BLaER1 treated with 17β-estradiol and CSF1 and Interleukin-3, amounts not matched to agents 10 nM and 100 nM (cell line): ENCODE measurements around the gene ETV6.

Experiments used
- H3K27ac ChIP-seq, 11 experiments: shearing (Covaris generic); formaldehyde crosslinking; 2 replicates each; pipeline ENCODE4 v1.8.1; 2022
- H3K27me3 ChIP-seq, 11 experiments: shearing (Covaris generic); formaldehyde crosslinking; 2 replicates each; pipeline ENCODE4 v1.8.1; 2022
- H3K36me3 ChIP-seq, 11 experiments: shearing (Covaris generic); formaldehyde crosslinking; 2 replicates each; pipeline ENCODE4 v1.8.1; 2022
- H3K4me1 ChIP-seq, 10 experiments: shearing (Covaris generic); formaldehyde crosslinking; 2 replicates each; pipeline ENCODE4 v1.8.1; 2022
- H3K4me2 ChIP-seq, 11 experiments: shearing (Covaris generic); formaldehyde crosslinking; 2 replicates each; pipeline ENCODE4 v1.8.1; 2022
- H3K4me3 ChIP-seq, 10 experiments: shearing (Covaris generic); formaldehyde crosslinking; 2 replicates each; pipeline ENCODE4 v1.8.1; 2022
- H3K9ac ChIP-seq, 11 experiments: shearing (Covaris generic); formaldehyde crosslinking; 2 replicates each; pipeline ENCODE4 v1.8.1; 2022
- H3K9me3 ChIP-seq, 11 experiments: shearing (Covaris generic); formaldehyde crosslinking; replicated peaks in 1 of 11; 2 replicates each; pipeline ENCODE4 v1.8.1; 2022
- H4K20me1 ChIP-seq, 11 experiments: shearing (Covaris generic); formaldehyde crosslinking; 2 replicates each; pipeline ENCODE4 v1.8.1; 2022
- Cebpa-rat ChIP-seq, 11 experiments: shearing (Covaris generic); IDR thresholded peaks; 2 replicates each; pipeline ENCODE4 v1.8.1; 2022

The ETV6 gene

GRCh38 chr12:11704089-11704488 lies 54.6 kb downstream of the ETV6 start:
- Histone ChIP-seq H3K27me3 (no peaks in the 10 kb centered on the region), H3K9ac (no peak overlapping the region), H3K4me3 (no peak overlapping the region), H3K4me1 (peaks cover 0 to 67% (median 15%) of the 10 kb centered on the region in 10 experiments; a peak in 13 of 20 replicates), H3K4me2 (peak overlapping the region in 5 of 11 experiments; percentile 12 to 60 (median 26); a peak in 8 of 22 replicates), H3K36me3 (peaks cover 4 to 96% (median 59%) of the 10 kb centered on the region in 11 experiments; a peak in 20 of 22 replicates), H4K20me1 (peaks cover 51 to 100% (median 95%) of the 10 kb centered on the region in 11 experiments), H3K27ac (no peak overlapping the region), H3K9me3 (0 out of 22 replicates have a peak, but pooled peaks cover 0 to 6% (median 0%) of the 10 kb centered on the region in 11 experiments)
- TF ChIP-seq Cebpa-rat (IDR thresholded peaks at IDR 0.05) = no peak

DNA sequence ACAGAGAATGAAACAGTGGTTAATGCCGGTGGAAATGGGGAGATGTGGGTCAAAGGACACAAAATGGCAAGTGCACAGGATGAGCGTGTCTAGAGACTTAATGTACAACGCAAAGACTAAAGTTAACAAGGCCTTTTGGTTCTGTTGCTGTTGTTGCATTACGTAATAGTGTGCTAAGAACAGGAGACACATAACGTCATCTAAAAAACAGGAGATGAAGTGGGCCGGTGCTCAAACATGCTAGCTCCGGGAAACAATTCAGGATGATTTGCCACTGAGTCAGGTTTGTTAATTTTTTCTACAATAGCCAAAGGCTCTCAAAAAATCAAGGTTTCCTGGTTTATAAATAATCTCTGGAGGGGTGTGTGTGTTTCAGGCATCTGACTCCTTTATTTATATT lies 55.5 kb downstream of the ETV6 start:
- no peak overlapping the region; a peak in 1 of 22 replicates for H3K27ac ChIP-seq
- no peak overlapping the region for H3K9ac ChIP-seq
- H3K36me3 ChIP-seq = peaks cover 10 to 96% (median 64%) of the 10 kb centered on the region in 11 experiments; a peak in 20 of 22 replicates
- peaks cover 0 to 70% (median 20%) of the 10 kb centered on the region in 10 experiments; a peak in 13 of 20 replicates for H3K4me1 ChIP-seq
- peak in 3 of 11 experiments; percentile 33 to 79 (median 43); a peak in 4 of 22 replicates for TF ChIP-seq Cebpa-rat (IDR thresholded peaks at IDR 0.05)
- peak overlapping the region in 4 of 11 experiments; percentile 12 to 60 (median 30); a peak in 6 of 22 replicates for H3K4me2 ChIP-seq
- no peaks in the 10 kb centered on the region for H3K27me3 ChIP-seq
- 0 out of 22 replicates have a peak, but pooled peaks cover 0 to 6% (median 0%) of the 10 kb centered on the region in 11 experiments for H3K9me3 ChIP-seq
- no peak overlapping the region for H3K4me3 ChIP-seq
- peaks cover 48 to 100% (median 96%) of the 10 kb centered on the region in 11 experiments for H4K20me1 ChIP-seq

DNA sequence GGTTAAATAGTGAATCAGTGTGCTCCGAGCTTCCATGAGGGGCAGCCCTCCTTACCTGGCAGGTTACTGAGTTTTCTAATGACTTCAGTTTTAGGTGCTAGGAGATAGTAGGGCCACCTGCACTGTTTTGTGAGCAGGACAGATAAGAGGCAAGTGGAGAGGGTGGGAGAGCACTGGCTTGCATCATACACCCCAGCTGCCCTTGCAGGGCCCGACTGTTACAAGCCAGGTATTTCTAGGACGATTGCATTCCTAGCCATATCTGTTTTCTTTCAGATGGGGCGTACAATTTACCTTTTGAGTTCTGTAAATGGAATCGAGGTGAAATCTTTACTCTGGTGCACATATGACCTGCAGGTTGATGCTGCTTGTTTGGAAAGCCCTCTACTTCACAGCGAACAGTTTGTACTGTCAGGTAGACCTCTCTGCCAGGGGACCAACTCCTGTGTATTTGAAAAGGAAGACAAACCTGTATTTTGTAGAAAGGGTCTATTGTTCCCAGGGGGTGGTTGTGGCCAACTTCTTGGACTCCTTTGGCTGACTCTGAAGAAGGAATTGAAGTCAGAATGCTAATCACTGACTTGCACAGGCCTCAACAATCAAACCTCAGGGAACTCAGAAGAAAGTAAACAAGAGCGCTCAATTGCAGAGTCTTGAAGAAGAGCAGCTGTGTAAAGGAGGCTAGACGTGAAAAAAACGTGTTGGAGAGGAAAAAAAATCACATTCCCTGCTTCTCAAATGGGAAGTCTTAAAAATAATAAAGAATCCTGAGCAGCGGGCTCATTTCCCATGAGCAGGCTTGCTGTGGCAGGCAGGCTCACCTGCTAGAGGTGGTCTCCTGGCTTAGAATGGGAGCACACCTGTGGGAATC lies 57.3 kb downstream of the ETV6 start:
- Histone ChIP-seq H4K20me1 (peaks cover 49 to 100% (median 95%) of the 10 kb centered on the region in 11 experiments), H3K27ac (no peak overlapping the region), H3K9ac (no peak overlapping the region), H3K36me3 (peaks cover 15 to 98% (median 65%) of the 10 kb centered on the region in 11 experiments; a peak in 21 of 22 replicates), H3K4me2 (no peak overlapping the region), H3K27me3 (no peaks in the 10 kb centered on the region), H3K4me1 (peaks cover 0 to 87% (median 38%) of the 10 kb centered on the region in 10 experiments; a peak in 16 of 20 replicates), H3K4me3 (no peak overlapping the region), H3K9me3 (0 out of 22 replicates have a peak, but pooled peaks cover 0 to 4% (median 0%) of the 10 kb centered on the region in 11 experiments)
- no peak for TF ChIP-seq Cebpa-rat (IDR thresholded peaks at IDR 0.05)

- H4K20me1 ChIP-seq = peaks cover 46 to 100% (median 98%) of the 10 kb centered on the region in 11 experiments
These were observed 58.1 kb downstream of the ETV6 start for GRCh38 chr12:11707535-11707934.

DNA sequence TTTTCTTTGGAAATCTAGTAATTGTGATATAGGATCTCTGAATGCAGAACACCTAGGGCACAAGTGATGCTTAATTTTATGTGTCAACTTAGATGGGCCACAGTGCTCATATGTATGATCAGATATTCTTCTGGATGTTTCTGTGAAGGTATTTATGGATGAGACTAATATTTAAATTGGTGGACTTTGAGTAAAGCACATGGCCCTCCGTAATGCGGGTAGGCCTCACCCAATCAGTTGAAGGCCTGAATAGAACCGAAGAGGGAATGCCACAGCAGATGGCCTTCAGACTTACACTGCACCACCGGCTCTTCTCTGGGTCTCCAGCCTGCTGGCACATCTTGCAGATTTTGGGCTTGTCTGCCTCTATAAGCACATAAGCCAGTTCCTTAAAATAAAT lies 60.0 kb downstream of the ETV6 start:
- Histone ChIP-seq H3K4me1 (peaks cover 12 to 99% (median 50%) of the 10 kb centered on the region in 10 experiments; a peak in 18 of 20 replicates), H4K20me1 (peaks cover 41 to 100% (median 96%) of the 10 kb centered on the region in 11 experiments), H3K9ac (peak overlapping the region in 1 of 11 experiments; percentile 13; a peak in 1 of 22 replicates), H3K4me2 (peak overlapping the region in 5 of 11 experiments; percentile 23 to 69 (median 59); a peak in 8 of 22 replicates), H3K4me3 (no peak overlapping the region), H3K36me3 (peaks cover 19 to 100% (median 79%) of the 10 kb centered on the region in 11 experiments), H3K9me3 (no peaks in the 10 kb centered on the region), H3K27me3 (no peaks in the 10 kb centered on the region), H3K27ac (no peak overlapping the region)
- TF ChIP-seq Cebpa-rat (IDR thresholded peaks at IDR 0.05) = no peak

More at GRCh38 chr12:11707535-11707934, 58.1 kb downstream of the ETV6 start:
- Histone ChIP-seq H3K4me3 (no peak overlapping the region), H3K4me2 (no peak overlapping the region), H3K27me3 (no peaks in the 10 kb centered on the region), H3K9me3 (0 out of 22 replicates have a peak, but pooled peaks cover 0 to 3% (median 0%) of the 10 kb centered on the region in 11 experiments), H3K4me1 (peaks cover 0 to 95% (median 45%) of the 10 kb centered on the region in 10 experiments; a peak in 16 of 20 replicates), H3K36me3 (peaks cover 12 to 100% (median 68%) of the 10 kb centered on the region in 11 experiments; a peak in 21 of 22 replicates), H3K9ac (no peak overlapping the region), H3K27ac (no peak overlapping the region)
- TF ChIP-seq Cebpa-rat (IDR thresholded peaks at IDR 0.05) = no peak

DNA sequence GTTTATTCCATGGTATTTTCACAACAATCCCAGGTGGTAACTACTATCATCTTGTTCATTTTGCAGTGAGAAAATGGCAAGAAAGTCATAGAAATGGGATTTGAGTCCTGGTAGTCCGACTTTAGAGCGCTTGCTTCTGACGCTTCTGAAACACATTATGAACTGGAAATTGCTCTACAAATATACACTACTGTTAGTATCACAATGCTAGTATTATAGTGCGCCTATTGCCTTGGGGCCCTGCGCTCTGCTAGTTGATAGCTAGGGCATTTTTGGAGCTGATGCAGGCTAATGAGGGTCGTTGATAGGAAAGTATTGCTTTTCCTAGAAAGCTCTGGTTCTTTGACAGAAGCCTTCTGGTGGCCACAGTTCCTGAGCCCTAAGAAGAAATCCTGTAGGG lies 61.0 kb downstream of the ETV6 start:
- peaks cover 41 to 100% (median 91%) of the 10 kb centered on the region in 11 experiments for H4K20me1 ChIP-seq

GRCh38 chr12:11710906-11711305 lies 61.4 kb downstream of the ETV6 start:
- H3K4me2 ChIP-seq = peak overlapping the region in 8 of 11 experiments; percentile 31 to 69 (median 59); a peak in 16 of 22 replicates
- H4K20me1 ChIP-seq = peaks cover 37 to 100% (median 88%) of the 10 kb centered on the region in 11 experiments
- no peak for TF ChIP-seq Cebpa-rat (IDR thresholded peaks at IDR 0.05)
- H3K27ac ChIP-seq = peak overlapping the region in 6 of 11 experiments; percentile 7 to 45 (median 22); a peak in 7 of 22 replicates
- H3K9me3 ChIP-seq = 0 out of 22 replicates have a peak, but pooled peaks cover 0 to 4% (median 0%) of the 10 kb centered on the region in 11 experiments
- no peaks in the 10 kb centered on the region for H3K27me3 ChIP-seq
- no peak overlapping the region for H3K9ac ChIP-seq
- H3K4me1 ChIP-seq = peaks cover 12 to 99% (median 45%) of the 10 kb centered on the region in 10 experiments; a peak in 18 of 20 replicates
- no peak overlapping the region for H3K4me3 ChIP-seq
- H3K36me3 ChIP-seq = peaks cover 29 to 100% (median 85%) of the 10 kb centered on the region in 11 experiments

More for the DNA sequence above, 61.0 kb downstream of the ETV6 start:
- Histone ChIP-seq H3K9ac (no peak overlapping the region), H3K36me3 (peaks cover 26 to 100% (median 82%) of the 10 kb centered on the region in 11 experiments), H3K4me3 (no peak overlapping the region), H3K9me3 (0 out of 22 replicates have a peak, but pooled peaks cover 0 to 4% (median 0%) of the 10 kb centered on the region in 11 experiments), H3K27me3 (no peaks in the 10 kb centered on the region), H3K4me2 (peak overlapping the region in 8 of 11 experiments; percentile 31 to 69 (median 59); a peak in 15 of 22 replicates), H3K27ac (peak overlapping the region in 3 of 11 experiments; percentile 26 to 45 (median 35); a peak in 2 of 22 replicates), H3K4me1 (peaks cover 12 to 99% (median 43%) of the 10 kb centered on the region in 10 experiments; a peak in 18 of 20 replicates)
- no peak for TF ChIP-seq Cebpa-rat (IDR thresholded peaks at IDR 0.05)

DNA sequence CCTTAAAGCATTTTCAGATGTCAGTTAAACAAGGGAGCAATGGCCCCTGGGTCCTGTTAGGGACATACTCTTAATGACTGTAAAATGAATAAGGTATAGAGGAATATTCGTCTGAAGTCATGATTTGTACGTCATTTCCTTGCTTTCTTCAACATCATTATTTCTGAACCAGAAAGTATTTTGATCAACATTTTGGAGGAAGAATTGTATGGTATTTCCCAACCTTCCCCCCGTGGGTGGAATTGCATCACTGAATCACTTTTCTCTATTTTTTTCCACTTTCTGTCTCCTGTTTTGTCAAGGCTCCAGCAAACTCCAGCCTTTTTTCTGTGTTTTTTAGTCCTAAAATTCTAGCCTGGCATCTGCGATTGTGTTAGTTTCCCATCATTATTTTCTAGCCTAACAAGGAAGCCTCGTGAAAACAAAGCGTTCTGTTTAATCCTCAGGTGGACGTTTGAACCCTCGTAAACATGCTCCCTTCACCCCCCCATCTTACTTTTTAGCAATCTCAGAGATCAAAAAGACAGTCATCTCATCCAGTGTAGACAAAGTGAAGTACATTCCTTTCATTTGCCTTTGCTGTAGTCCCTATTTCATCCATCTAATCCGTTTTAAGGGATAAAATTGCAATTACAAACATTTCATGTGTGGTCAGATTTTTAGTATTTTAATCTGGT lies 62.3 kb downstream of the ETV6 start:
- Histone ChIP-seq H3K4me3 (no peak overlapping the region), H3K27me3 (no peaks in the 10 kb centered on the region), H3K9ac (0 out of 22 replicates have a peak overlapping the region, but pooled peaks of 1 of the 11 experiments have one; percentile 16), H3K27ac (peak overlapping the region in 5 of 11 experiments; percentile 7 to 45 (median 18); a peak in 7 of 22 replicates), H3K4me2 (peak overlapping the region in 9 of 11 experiments; percentile 31 to 69 (median 59); a peak in 18 of 22 replicates), H4K20me1 (peaks cover 29 to 100% (median 88%) of the 10 kb centered on the region in 11 experiments; a peak in 21 of 22 replicates), H3K36me3 (peaks cover 35 to 100% (median 86%) of the 10 kb centered on the region in 11 experiments), H3K4me1 (peaks cover 12 to 100% (median 52%) of the 10 kb centered on the region in 10 experiments; a peak in 18 of 20 replicates), H3K9me3 (0 out of 22 replicates have a peak, but pooled peaks cover 0 to 4% (median 0%) of the 10 kb centered on the region in 11 experiments)
- no peak for TF ChIP-seq Cebpa-rat (IDR thresholded peaks at IDR 0.05)
